NT2/D1 (cell line): ENCODE results near the gene MRM3.
"Not testable (repeated sequence)": the region's sequence is repeated elsewhere in the genome, so short reads cannot be mapped to it uniquely, and the experiment has no call there.

Experiments
- DNase-seq: peaks from one replicate; pipeline ENCODE4 v3.0.0-alpha.2; 2011; ENCODE audit warnings: low read depth, low spot score
- H3K27me3 ChIP-seq: 2 replicates; pipeline ENCODE4 v1.6.0; 2011; ENCODE audit warnings: mild to moderate bottlenecking; ENCODE audit not compliant: insufficient read length, insufficient read depth
- H3K36me3 ChIP-seq: 2 replicates; pipeline ENCODE4 v1.6.1; 2011; ENCODE audit warnings: mild to moderate bottlenecking, low read length, mixed read lengths; ENCODE audit not compliant: insufficient read depth, insufficient read length
- H3K4me1 ChIP-seq: 2 replicates; pipeline ENCODE4 v1.5.1; 2011; ENCODE audit not compliant: insufficient read depth, insufficient read length
- H3K4me3 ChIP-seq: 2 replicates; pipeline ENCODE4 v1.5.1; 2011; ENCODE audit warnings: low read depth; ENCODE audit not compliant: insufficient read length
- H3K9ac ChIP-seq: 2 replicates; pipeline ENCODE4 v1.6.0; 2011; ENCODE audit warnings: low read depth; ENCODE audit not compliant: insufficient read length
- H3K9me3 ChIP-seq: 2 replicates; pipeline ENCODE4 v1.5.1; 2011; ENCODE audit warnings: mild to moderate bottlenecking, low read length; ENCODE audit not compliant: insufficient read depth
- SUZ12 ChIP-seq: IDR thresholded peaks from 2 replicates; pipeline ENCODE4 v1.6.1; 2011; ENCODE audit not compliant: insufficient read length, insufficient read depth; ENCODE audit errors: extremely low read depth
- YY1 ChIP-seq: IDR thresholded peaks from 2 replicates; pipeline ENCODE4 v1.6.1; 2011; ENCODE audit not compliant: insufficient read length, insufficient read depth
- ZNF274 ChIP-seq: IDR thresholded peaks from 2 replicates; pipeline ENCODE4 v1.6.1; 2011; ENCODE audit warnings: mild to moderate bottlenecking, low read depth, low read length

MRM3 gene

GRCh38 chr17:800446-801242, 18.5 kb downstream of the MRM3 start:
- TF ChIP-seq SUZ12 (no peak), YY1 (no peak), ZNF274 (no peak)
- Histone ChIP-seq H3K9ac (no peak overlapping the region), H3K36me3 (peaks cover 68% of the 10 kb centered on the region), H3K4me1 (peaks cover 16% of the 10 kb centered on the region), H3K27me3 (no peaks in the 10 kb centered on the region), H3K9me3 (no peaks in the 10 kb centered on the region), H3K4me3 (no peak overlapping the region)
- no peak for DNase-seq

- no peak overlapping the region for H3K4me3 ChIP-seq
- no peaks in the 10 kb centered on the region for H3K9me3 ChIP-seq
- no peaks in the 10 kb centered on the region for H3K27me3 ChIP-seq
- TF ChIP-seq ZNF274 (no peak), YY1 (no peak), SUZ12 (no peak)
- H3K4me1 ChIP-seq = peaks cover 16% of the 10 kb centered on the region
- peaks cover 63% of the 10 kb centered on the region for H3K36me3 ChIP-seq
- no peak for DNase-seq
- no peak overlapping the region for H3K9ac ChIP-seq
These were observed 19.5 kb downstream of the MRM3 start for GRCh38 chr17:801660-802059.

- no peak overlapping the region for H3K9ac ChIP-seq
- peaks cover 62% of the 10 kb centered on the region for H3K36me3 ChIP-seq
- DNase-seq = no peak
- peaks cover 16% of the 10 kb centered on the region for H3K4me1 ChIP-seq
- TF ChIP-seq YY1 (no peak), SUZ12 (no peak), ZNF274 (no peak)
- H3K4me3 ChIP-seq = no peak overlapping the region
- no peaks in the 10 kb centered on the region for H3K9me3 ChIP-seq
- no peaks in the 10 kb centered on the region for H3K27me3 ChIP-seq
These were observed 20.3 kb downstream of the MRM3 start for GRCh38 chr17:802481-802880.

GRCh38 chr17:802901-803881, 21.0 kb downstream of the MRM3 start:
- Histone ChIP-seq H3K9me3 (no peaks in the 10 kb centered on the region), H3K9ac (no peak overlapping the region), H3K4me1 (peaks cover 16% of the 10 kb centered on the region), H3K4me3 (no peak overlapping the region), H3K36me3 (peaks cover 66% of the 10 kb centered on the region), H3K27me3 (no peaks in the 10 kb centered on the region)
- DNase-seq = no peak
- TF ChIP-seq SUZ12 (no peak), YY1 (no peak), ZNF274 (no peak)

GRCh38 chr17:804541-805435, 22.6 kb downstream of the MRM3 start:
- TF ChIP-seq YY1 = no peak
- TF ChIP-seq SUZ12 = no peak
- no peak for TF ChIP-seq ZNF274
- Histone ChIP-seq H3K4me1 (peaks cover 16% of the 10 kb centered on the region), H3K36me3 (peaks cover 65% of the 10 kb centered on the region), H3K4me3 (no peak overlapping the region), H3K27me3 (no peaks in the 10 kb centered on the region), H3K9ac (peak overlapping the region; percentile 57), H3K9me3 (no peaks in the 10 kb centered on the region)
- peak; percentile 16 for DNase-seq

- H3K36me3 ChIP-seq = peaks cover 63% of the 10 kb centered on the region
- not testable (repeated sequence) for H3K9ac ChIP-seq, H3K4me3 ChIP-seq, DNase-seq, H3K27me3 ChIP-seq, H3K9me3 ChIP-seq
- H3K4me1 ChIP-seq = peaks cover 16% of the 10 kb centered on the region
These were observed 23.7 kb downstream of the MRM3 start for GRCh38 chr17:805886-806285.
